HG03139 (cell line): ENCODE data around the gene SH3PXD2A.

Source experiments
- ATAC-seq: cut with Tn5 transposase; IDR thresholded peaks from one replicate; pipeline ENCODE4 v1.9.1; 2021; ENCODE audit not compliant: unreplicated experiment

The SH3PXD2A gene

DNA sequence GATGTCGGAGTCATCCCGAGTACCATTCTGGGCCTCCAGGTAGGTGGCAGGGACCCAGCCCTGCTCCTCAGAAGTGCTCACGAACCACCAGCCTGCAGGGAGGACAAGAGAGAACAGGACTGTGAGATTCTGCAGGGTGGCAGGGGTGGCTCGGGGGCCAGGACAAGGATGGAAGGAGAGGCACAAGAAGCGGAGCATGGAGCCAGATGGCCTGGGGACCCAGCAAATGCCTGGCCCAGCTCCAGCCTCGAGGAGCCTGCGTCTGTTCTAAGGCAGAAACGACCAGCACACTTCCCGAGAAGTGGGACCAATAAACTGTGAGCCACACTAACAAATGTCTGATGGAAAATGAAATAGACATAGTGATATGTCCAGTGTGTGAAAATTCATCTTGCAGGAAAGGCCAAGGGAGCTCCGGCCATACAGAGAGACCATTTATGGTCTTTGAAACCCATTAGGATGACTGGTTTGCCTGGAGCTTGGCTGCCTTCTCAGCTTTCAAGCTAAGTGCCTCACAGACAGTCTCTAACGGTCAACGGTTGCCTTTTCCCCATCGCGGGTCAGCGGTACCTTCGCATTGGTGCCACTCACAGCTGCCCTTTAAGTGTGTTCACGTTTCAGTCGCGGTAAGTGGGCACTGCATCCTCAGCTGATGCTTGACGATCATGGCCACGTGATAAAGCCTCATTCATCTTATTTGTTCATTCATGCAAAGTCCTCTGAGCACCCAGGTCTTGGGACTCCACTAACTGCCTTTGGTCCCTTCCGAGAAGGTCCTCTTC, 228.1 kb downstream of the SH3PXD2A start:
- no peak for ATAC-seq

DNA sequence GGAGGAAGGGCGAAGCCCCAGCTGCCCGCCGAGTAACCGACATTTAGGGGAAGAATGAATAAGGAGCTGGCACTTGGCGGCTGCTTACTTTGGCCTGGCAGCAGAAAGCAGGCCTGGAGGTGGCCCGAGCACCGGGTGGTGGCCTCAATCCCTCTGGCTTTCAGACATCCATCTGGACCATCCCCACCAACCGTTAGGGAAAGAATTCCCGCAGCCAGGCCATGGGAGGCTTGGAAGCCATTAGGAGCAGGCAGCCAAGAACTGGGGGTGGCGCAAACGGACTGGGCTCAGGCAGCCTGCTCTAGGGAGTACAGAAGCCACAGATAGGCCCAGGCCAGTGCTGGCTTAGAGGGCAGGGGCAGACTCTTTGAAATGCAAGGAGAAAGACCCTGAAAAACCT, 229.2 kb downstream of the SH3PXD2A start:
- no peak for ATAC-seq

DNA sequence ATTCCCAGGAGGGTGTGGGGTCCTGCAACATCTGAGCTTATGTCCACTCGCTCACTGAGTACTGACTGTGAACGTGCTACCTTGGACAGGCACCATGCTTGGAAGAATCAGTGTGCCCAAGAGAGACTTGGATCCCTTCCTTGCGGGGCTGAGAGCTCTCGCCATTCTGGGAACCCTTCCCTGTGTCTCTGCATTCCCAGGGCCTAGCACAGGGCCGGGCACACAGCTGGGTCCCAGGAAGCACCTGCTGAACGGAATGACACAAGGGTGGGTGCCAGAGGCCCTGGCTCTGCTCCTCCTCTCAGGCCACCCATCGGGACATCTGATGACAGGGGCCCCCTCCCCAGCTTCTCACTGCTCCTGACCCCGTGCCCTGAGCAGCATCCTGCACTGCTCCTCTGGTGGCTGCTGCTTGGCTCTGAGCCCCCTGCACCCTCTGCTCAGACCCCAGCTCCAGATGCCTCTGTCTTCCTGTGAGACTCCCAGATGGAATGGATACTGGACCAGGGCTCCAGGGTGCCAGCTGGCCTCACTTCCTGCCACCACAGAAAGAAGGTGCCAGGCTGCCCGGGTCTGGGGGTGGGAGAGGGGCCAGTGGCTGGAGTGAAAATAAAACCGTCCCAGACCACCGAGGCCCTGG, 232.3 kb downstream of the SH3PXD2A start:
- no peak for ATAC-seq

DNA sequence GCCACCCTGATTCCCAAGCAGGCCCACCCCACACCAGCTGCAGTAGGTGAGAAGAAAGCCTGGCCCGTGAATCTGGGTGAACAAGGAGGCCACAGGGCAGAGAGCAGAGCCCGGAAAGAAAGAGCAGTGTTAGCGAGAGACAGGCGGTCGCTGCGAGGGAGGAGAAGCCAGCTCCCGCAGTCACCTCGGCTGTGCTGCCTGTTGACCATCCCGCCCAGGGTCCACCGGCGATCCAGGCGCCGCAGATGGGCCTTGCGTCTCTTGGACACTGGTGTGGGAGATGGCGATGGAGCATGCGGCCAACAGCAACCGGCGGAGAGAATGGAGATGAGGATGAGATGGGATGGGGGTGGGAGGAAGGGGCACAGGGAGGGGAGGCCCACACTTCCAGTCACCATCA, 233.1 kb downstream of the SH3PXD2A start:
- ATAC-seq, result no peak

DNA sequence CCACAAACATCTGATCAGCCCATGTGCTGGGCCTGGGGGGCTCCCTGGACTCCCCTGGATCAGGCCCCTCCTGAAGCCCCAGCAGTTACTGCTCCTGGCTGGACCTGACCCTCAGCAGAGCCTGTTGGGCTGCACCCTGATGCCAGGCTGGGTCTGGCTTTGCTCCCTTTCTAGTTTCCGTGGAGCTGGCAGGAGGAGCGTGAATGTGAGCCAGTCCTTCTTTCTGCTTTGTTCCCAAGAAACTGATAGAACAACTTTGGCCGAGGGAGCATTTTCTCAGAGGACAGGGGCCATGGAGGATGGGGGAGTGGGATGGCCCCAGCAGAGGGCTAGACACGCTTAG, 233.6 kb downstream of the SH3PXD2A start:
- ATAC-seq, result no peak

DNA sequence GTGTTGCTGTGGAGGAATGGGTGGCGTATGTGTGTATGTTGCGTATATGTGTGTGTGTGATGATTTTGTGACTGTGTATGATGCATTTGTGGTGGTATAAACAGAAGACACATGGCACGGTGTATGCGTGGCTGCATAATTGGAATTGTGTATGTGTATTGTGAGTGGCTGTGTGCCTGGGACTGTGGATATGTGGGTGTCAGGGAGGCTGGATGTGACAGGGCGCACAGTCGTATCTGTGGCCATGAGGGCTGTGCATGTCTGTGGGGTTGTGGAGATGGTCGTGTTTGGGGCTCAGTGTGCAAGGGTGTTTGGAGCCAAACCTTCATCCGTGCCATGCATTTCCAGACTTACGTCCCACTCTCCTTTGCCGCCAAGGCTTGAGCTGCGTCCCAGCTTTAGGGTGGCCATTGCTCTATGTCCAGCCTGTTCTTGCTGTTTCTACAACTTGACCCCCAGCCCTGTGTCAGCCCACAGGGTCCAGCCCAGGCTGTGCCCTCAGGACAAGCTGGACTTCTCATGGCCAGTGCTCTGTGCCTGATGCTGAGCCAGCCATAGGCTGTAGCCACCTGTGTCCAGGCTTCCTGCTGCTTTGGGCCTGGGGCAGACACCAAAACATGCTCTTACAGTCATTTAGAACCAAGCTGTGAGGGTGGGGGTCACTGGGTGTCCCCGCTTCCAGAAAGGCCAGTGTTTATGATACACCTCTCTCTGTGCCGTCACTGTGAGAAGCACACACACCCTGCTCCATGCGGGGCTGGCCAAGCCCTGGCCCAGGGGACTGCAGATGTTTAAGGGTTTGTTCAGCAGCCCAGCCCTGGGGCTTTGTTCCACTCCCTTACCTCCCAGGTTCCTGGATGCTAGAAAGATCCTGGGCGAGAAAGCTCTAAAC, 234.2 kb downstream of the SH3PXD2A start:
- no peak for ATAC-seq

DNA sequence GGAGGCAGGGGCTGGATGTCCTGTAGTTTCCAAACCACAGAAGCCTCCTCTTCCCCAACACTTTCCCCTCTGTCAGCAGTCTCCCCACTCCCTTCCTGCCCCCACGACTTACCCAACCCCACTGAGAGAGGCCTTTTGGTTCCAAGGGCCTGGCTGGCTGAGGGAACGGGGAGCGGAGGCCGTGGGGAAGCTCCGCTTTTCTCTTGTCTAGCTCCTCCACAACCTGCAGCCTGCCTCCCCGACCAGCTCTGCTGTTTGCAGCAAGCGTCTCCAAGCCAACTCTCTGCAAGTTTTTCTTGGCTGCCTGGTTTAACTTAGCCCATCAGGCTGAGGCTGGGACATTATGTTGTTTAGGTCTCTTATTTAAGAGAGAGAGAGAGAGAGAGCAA, 235.0 kb downstream of the SH3PXD2A start:
- ATAC-seq, result no peak

DNA sequence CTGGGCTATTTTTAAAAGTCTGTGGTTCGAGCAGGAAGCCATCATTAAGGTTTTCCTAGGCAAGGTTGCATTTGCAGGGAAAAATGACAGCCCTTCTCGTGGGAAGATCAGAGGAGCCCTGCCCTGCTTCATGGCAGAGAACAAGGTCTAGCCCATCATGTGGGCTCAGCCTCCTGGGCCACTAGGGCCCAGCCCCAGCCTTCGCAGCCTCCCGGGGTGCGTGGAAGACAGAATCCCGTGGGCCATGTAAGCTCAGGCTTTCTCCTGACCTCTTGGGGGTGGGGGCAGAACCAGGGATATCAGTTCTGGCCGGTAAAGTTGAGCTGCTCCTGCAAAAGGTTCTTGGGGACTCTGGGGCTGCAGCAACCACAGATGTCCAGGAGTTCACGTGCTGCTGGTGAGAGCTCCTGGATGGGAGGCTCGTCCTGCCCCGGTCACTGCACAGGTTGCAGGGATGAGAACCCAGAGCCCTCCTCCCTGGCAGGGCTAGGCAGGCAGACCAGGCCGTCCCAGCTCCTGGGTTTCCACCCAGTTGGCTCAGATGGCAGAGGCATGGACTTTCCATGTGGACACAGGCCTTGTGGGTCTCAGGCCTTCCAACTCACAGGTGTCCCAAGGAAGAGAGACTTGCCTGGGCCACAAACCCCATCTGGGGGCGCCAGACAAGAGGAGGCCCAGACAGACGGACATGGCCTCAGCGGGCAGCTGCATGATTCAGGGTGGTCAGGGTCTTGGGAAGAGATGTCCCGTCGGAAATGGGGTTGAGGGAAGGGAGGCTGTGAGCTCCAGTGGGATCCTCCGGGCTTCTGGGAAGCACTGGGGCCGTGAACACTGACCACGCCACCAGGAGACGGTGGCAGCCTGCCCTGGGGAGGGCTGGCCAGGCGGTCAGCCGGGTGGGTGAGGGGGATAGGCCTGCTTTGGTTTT, 235.7 kb downstream of the SH3PXD2A start:
- ATAC-seq, result no peak

DNA sequence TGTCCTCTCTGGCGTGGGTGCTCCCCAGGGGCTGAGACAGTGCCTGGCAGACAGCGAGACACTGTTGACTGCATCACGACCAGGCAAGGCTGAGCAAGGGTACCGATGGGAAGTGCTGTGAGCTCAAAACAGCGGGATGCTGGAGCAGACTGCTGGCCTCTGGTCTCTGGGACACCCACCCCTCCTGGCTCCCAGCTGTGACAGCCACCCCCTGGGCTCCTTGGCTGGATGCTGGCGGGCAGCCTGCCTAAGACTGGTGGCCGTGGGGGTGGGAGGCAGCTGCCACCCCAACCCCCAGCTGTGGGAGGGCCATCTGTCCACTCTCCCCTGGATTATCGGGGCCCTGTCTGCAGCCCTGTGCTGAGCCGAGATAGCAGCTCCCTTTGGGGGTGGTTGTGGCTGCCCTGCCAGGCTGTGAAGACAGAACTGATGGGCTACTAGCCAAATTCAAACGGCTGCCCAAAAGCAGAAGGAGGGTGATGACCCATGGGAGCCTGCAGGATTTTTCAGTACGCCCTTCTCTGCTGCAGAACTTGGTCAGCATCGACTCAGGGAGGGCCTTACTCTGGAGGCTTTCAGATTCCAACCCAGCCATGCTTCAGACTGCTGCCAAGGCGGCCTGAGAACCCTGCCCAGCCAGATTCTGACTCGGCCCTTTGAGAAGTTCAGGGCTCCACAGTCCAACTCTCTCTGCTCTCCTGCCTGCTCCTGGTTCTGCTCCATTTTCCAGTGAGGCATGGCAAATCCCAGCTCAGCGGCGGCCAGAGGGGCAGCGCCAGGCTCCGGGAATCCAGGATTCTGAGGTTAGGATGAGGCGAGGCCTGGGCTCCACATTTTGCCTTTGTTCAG, 236.6 kb downstream of the SH3PXD2A start:
- no peak for ATAC-seq

DNA sequence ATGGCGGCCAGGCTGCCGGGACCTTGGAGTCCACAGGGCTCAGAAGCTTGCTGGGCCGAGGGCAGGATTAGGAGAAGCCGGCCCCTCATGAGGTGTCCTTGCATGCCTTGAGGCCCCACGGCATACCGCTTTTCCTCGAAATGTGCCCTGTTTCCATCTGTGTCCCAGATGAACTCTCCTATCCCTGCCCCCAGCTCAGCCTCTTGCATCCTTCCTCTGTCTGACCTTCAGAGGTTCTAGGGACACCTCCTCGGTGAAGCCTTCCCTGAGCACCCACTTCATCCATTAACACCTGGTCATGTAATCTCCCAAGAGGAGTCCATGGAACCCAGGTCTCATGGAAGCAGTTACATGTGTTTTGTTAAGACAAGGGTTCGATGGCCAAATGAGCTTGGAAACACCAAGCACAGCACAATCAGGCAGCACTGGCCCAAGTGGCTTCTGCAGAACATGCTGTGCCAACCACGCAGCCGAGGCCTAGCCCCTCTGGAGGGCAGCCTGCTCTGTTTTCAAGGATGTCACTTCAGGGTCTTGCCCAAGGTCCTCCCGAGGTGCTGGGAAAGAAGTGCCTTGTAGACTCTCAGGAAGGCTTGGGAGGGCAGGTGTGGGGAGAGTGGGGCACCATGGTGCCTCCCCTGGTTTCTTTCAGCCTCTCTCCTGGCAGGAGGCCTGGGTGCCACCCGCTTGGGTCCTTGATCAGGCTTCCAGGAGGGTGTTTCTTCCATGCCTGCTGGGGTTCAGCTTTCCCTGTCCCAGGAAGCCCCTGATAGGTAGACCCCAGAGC, 237.6 kb downstream of the SH3PXD2A start:
- ATAC-seq, result no peak

DNA sequence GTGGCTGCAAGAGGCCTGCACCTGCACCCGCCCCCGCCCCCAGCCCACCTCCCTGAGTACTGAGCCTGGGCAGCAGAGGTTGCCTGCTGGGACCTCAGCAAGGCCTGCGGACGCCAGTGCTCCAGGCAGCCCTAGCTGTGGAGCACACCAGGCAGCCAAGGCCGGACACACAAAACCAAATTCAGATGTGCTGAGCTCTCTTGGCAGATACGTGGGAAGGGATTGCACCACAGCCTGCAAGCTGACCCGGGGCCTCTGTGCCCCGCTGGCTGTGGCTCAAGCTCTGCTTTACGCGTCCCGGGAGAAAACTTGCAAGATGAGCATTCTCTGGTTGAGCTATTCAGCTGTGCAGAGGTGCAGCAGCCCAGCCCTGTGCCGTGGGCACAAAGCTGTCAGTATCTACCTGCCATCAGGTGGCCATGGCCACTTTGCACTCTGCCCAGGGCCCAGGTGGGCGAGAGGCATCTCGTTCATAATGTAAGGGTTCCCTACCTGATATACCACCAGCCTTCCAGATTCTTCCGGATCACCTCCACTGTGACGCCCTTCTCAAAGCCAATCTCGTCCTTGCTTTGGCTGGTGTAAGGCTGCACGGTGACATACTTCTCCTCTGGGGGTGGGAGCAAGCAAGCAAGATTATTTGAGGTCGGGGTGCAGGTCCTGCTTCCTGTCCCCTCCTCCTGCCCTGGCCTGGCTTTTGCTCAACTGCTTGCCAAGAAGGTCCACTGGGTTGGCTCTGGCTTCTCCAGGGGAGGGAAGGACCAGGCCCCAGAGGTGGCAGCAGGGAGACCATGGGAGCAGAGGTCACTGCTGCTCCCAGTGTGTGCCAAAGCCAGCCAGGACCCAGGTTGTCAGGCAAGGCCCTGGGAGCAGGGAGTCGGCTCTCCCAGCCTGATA, 238.4 kb downstream of the SH3PXD2A start:
- ATAC-seq, result no peak

DNA sequence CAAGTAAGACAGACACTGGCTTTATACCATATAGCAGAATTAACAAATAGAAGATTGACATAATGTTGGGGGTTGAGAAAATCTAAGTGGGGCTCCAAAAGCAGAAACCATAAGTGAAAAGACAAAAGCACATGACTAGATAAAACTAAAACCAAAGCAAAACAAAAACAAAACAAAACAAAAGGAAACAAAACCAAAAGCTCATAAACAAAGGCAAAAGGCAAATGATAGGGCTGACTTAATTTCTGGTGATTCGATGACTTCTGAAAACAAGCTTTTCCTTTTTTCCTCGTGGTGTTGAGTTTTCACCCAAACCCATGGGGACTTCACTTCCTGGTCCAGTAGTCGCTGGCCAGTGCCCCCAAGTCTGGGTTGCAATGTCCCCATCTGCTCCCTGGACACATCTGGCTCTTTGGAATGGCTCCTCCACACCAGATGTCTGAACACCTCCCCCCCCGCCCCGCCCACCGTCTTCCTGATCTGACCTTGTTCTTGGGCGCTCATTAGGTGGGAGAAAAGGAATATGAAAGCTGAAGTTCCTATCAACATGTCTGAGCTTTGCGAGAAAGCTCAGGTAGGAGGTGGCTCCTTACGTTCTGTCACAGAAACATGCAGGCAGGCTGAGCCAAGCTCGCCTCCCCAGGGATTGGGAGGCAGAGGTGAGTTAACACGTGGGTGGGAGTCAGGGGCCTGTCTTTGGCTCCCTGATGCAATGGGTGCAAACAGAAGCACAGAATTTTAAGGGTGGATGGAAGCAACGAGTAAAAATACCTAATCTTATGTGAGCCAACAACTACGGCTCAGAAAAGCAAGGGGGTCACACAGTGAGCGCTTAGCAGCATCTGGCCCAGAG, 240.8 kb downstream of the SH3PXD2A start:
- ATAC-seq, result no peak

DNA sequence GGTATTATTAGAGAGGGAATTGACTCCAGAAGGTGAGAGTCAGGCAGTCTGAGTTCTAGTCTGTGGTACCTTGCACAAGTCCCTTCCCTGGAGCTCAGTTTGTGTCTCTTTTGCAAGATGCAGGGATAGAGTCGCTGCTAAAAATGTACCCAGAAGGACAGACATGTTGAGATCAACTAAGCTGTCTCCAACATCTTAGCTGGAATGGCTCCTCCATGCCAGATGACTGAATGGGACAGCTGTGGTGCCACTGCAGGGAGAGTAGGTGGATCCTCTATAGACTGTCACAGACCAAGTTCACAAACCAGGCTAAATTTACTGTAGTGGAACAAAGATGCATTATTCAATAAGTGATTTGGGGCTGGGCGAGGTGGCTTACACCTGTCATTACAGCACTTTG, 241.8 kb downstream of the SH3PXD2A start:
- ATAC-seq, result no peak

DNA sequence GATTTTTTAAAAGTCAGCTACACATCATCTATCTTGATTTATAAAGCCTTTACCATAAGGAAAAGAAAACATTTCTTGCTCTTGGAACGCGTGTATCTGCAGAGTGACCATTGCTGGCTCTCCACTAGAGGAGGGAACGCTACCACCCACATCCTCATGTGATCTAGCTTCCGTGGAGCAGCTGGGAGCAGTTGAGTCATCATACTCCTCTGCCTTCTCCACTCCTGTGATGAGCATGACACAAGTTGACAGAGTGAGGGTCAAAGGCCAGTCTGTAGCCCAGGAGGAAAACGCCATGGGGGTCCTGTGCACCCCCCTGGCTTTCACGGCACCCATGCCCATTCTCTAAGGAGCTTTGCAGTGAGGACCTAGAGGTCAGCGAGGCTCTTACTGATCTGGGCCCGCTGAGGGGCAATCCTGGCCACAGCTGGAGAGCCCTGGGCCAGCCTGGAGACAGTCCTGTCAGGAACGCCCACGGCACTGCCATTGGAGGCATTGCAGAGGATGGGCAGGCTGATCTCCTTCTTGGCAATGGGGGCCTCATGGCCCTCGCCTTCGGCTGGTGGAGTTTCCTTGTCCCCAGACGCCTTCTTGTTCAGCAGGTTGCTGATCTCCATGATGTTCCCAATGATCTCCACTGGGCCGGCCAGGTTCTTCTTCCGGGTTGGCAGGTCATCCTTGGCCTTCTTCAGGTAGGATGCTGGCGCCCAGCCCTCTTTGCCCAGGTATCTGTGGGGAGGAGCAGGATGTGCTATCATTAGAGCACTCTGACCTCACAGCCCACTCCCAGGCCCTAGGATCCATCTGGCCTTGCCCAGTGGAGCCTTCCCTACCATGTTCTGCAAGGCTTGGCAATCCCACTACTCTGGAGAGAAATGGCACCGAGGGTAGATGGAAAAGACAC, 242.7 kb downstream of the SH3PXD2A start:
- ATAC-seq, result no peak

DNA sequence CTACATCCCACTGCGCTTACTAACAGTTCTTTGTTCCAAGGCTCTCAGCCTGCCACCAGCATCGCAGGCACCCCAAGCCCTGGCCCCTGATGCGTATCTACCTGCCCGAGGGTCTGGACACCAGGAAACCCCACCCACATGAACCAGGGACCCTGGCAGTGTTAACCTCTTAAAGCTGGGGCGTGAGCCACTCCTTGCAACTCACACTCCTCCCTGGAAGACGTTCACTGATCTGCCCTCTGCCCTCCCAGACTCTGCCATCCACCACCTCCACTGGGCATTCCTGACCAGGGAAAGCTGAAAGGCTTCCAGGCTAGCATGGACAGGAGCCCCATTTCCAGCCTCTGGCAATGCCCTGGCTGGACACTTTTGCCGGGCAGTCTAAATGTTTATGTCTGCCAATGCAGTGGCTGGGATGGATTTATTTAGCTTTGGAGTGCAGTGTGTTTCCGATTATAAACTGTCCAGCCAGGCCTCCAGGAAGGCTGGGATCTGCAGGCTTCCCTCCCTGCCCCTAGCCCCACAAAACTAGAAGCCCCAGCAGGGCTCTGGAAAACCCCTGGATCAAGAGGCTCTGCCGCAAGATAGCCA, 244.4 kb downstream of the SH3PXD2A start:
- no peak for ATAC-seq

DNA sequence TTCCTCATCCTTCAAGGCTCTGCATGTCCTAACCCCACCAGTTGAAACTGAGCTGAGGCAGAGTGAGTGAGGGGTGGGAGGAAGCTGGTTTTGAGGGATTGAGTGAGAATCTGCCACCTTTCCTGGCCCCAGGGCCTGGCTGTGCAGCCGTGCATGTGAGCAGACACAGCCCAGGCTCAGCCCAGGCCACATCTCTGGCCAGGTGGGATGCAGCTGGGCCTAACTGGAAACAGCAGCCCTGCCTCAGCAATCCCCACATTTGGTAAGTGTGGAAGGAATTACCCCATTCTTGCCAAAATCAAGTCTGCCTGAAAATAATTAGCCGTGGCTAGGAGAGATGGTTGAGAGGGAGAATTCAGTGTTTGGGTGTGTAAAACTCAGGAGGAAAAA, 245.3 kb downstream of the SH3PXD2A start:
- ATAC-seq, result no peak
